Natural killer cell (primary cell): ENCODE measurements around the gene FGB. TPM values are rescaled to one million over a fixed set of nuclear protein-coding genes. Genes with fewer than 3 reads are reported as not detected.

ENCODE experiments used
- ATAC-seq, 3 donors: fragments of 150-1000 bp in 2 of 3; fragments of 200-7000 bp in 1 of 3; cut with Tn5 transposase; 1 replicate in 1 of 3; 2 replicates in 2 of 3; pipeline ENCODE4 v1.10.0; 2021; ENCODE audit warnings: mild to moderate bottlenecking in 2 of 3, moderate library complexity in 2 of 3
- DNase-seq, 2 donors: peaks; one replicate each; pipeline versions ENCODE4 v3.0.0 to v3.0.0-alpha.2; 2013 to 2021; ENCODE audit warnings: mixed read lengths in 1 of 2
- H3K27ac ChIP-seq: one replicate; pipeline ENCODE4 v1.5.1; 2013; ENCODE audit warnings: mild to moderate bottlenecking, low read length
- H3K27me3 ChIP-seq: one replicate; pipeline ENCODE4 v1.6.1; 2013; ENCODE audit warnings: low read length; ENCODE audit not compliant: control insufficient read depth, insufficient read depth
- H3K36me3 ChIP-seq: one replicate; pipeline ENCODE4 v1.6.1; 2013; ENCODE audit warnings: low read length; ENCODE audit not compliant: control insufficient read depth, insufficient read depth
- H3K4me1 ChIP-seq: one replicate; pipeline ENCODE4 v1.6.1; 2013; ENCODE audit warnings: low read length; ENCODE audit not compliant: control insufficient read depth, insufficient read depth
- H3K4me3 ChIP-seq: one replicate; pipeline ENCODE4 v1.5.1; 2013; ENCODE audit warnings: low read length
- H3K9me3 ChIP-seq: one replicate; pipeline ENCODE4 v1.6.1; 2013; ENCODE audit warnings: low read length; ENCODE audit not compliant: control insufficient read depth, insufficient read depth
- H3K27ac Mint-ChIP-seq, 2 donors: one replicate each; pipeline ENCODE4 v1.8.0; 2022; ENCODE audit warnings: mild to moderate bottlenecking in 2 of 2, mixed read lengths in 2 of 2, moderate library complexity in 1 of 2
- H3K27me3 Mint-ChIP-seq, 2 donors: one replicate each; pipeline ENCODE4 v1.8.0; 2022; ENCODE audit warnings: low read depth in 2 of 2, mixed read lengths in 2 of 2
- H3K36me3 Mint-ChIP-seq: one replicate; pipeline ENCODE4 v1.8.0; 2022; ENCODE audit warnings: mixed read lengths
- H3K4me1 Mint-ChIP-seq, 2 donors: one replicate each; pipeline ENCODE4 v1.8.0; 2022; ENCODE audit warnings: mixed read lengths in 2 of 2
- H3K4me3 Mint-ChIP-seq: one replicate; pipeline ENCODE4 v1.8.0; 2022; ENCODE audit warnings: mild to moderate bottlenecking, moderate library complexity, mixed read lengths
- H3K9me3 Mint-ChIP-seq, 2 donors: one replicate each; pipeline ENCODE4 v1.8.0; 2022; ENCODE audit warnings: mixed read lengths in 2 of 2
- WGBS: methylation state at CpG from one replicate; pipeline ENCODE4 v1.1.7; 2013; ENCODE audit warnings: missing lambda C conversion rate; ENCODE audit not compliant: insufficient coverage; 5-methylcytosine and 5-hydroxymethylcytosine counted together
- intact Hi-C: fragments of 100-400 bp; cut with micrococcal nuclease; formaldehyde crosslinking; loops from one replicate; pipeline ENCODE4 v1.14.2; 2022
- total RNA-seq, 4 donors: library from RNA; stranded (reverse); fragments of 120-200 nt in 1 of 4; gene quantifications; one replicate each; pipeline versions ENCODE4 v1.2.3 to v1.2.4, GENCODE V29; 2013 to 2022
- TF ChIP-seq, protein P1 (sequence below): fragments of 200-600 bp; IDR thresholded peaks from one replicate; pipeline ENCODE4 v1.8.0; 2022; ENCODE audit warnings: antibody characterized with exemption

The FGB gene
- total RNA-seq, 3 donors from 2014 or later (not counting 1 experiment from before 2014, with no cell fraction given), result not detected

DNA sequence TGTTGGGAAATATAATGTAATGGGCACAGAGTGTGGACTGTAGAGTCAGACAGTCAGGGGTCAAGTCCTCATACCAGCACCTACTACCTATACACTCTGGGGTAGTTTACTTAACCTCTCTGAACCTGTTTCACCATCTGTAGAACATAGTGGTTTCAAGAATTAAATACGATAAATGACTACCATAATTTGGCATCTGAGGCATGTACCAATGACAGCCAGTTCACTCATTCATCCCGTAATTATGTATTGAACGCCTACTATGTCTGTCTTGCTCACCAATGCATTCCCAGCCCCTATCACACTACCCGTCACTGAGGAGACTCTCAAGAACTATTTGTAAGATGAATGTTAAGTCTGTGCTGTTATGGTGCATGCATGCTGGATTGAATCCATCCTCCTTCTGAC, 2.0 kb upstream of the FGB start:
- H3K4me3 Mint-ChIP-seq, result no peak overlapping the region
- no peak for DNase-seq
- H3K4me1 ChIP-seq, result no peaks in the 10 kb centered on the region
- WGBS, result 89% methylated on average over 3 of the region's 4 CpGs
- no peaks in the 10 kb centered on the region for H3K36me3 Mint-ChIP-seq
- H3K36me3 ChIP-seq, result no peaks in the 10 kb centered on the region
- intact Hi-C loops, result no loop called here
- no peaks in the 10 kb centered on the region for H3K4me1 Mint-ChIP-seq
- peaks cover 3 to 17% of the 10 kb centered on the region in 2 donors for H3K27me3 Mint-ChIP-seq
- no peak overlapping the region for H3K4me3 ChIP-seq
- H3K27ac Mint-ChIP-seq, result no peak overlapping the region
- no peaks in the 10 kb centered on the region for H3K9me3 ChIP-seq
- ATAC-seq, result no peak
- peaks cover 2% of the 10 kb centered on the region for H3K27me3 ChIP-seq
- no peak overlapping the region for H3K27ac ChIP-seq
- TF ChIP-seq, protein P1, sequence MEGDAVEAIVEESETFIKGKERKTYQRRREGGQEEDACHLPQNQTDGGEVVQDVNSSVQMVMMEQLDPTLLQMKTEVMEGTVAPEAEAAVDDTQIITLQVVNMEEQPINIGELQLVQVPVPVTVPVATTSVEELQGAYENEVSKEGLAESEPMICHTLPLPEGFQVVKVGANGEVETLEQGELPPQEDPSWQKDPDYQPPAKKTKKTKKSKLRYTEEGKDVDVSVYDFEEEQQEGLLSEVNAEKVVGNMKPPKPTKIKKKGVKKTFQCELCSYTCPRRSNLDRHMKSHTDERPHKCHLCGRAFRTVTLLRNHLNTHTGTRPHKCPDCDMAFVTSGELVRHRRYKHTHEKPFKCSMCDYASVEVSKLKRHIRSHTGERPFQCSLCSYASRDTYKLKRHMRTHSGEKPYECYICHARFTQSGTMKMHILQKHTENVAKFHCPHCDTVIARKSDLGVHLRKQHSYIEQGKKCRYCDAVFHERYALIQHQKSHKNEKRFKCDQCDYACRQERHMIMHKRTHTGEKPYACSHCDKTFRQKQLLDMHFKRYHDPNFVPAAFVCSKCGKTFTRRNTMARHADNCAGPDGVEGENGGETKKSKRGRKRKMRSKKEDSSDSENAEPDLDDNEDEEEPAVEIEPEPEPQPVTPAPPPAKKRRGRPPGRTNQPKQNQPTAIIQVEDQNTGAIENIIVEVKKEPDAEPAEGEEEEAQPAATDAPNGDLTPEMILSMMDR, result no peak
- no peaks in the 10 kb centered on the region for H3K9me3 Mint-ChIP-seq

DNA sequence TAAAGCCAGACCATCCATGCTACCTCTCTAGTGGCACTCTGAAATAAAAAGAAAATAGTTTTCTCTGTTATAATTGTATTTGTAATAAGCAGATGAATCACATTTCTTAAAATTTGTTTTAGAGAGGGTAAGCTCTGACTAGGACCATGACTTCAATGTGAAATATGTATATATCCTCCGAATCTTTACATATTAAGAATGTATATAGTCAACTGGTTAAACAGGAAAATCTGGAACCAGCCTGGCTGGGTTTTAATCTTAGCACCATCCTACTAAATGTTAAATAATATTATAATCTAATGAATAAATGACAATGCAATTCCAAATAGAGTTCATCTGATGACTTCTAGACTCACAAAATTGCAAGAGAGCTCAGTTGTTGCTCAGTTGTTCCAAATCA, 1.5 kb downstream of the FGB start:
- H3K27ac Mint-ChIP-seq, result no peak overlapping the region
- H3K4me3 ChIP-seq, result no peak overlapping the region
- TF ChIP-seq, protein P1, result no peak
- H3K4me1 ChIP-seq, result no peaks in the 10 kb centered on the region
- peaks cover 2% of the 10 kb centered on the region for H3K27me3 ChIP-seq
- H3K4me1 Mint-ChIP-seq, result no peaks in the 10 kb centered on the region
- H3K27ac ChIP-seq, result no peak overlapping the region
- no peak overlapping the region for H3K4me3 Mint-ChIP-seq
- intact Hi-C loops, result no loop called here
- peaks cover 0 to 14% of the 10 kb centered on the region in 2 donors for H3K27me3 Mint-ChIP-seq
- H3K36me3 Mint-ChIP-seq, result no peaks in the 10 kb centered on the region
- H3K9me3 Mint-ChIP-seq, result no peaks in the 10 kb centered on the region
- ATAC-seq (no peak), DNase-seq (no peak)
- no peaks in the 10 kb centered on the region for H3K9me3 ChIP-seq
- no peaks in the 10 kb centered on the region for H3K36me3 ChIP-seq
- WGBS, result no CpG with 5 or more reads among the region's 1 CpG

- Mint-ChIP-seq H3K4me3 (no peak overlapping the region), H3K27ac (no peak overlapping the region), H3K4me1 (no peaks in the 10 kb centered on the region), H3K9me3 (no peaks in the 10 kb centered on the region), H3K27me3 (peaks cover 0 to under 1% of the 10 kb centered on the region in 2 donors), H3K36me3 (no peaks in the 10 kb centered on the region)
- Histone ChIP-seq H3K36me3 (no peaks in the 10 kb centered on the region), H3K9me3 (no peaks in the 10 kb centered on the region), H3K27ac (no peak overlapping the region), H3K4me3 (no peak overlapping the region), H3K4me1 (no peaks in the 10 kb centered on the region), H3K27me3 (peaks cover 2% of the 10 kb centered on the region)
- 92% methylated on average over 6 of the region's 6 CpGs for WGBS
- TF ChIP-seq, protein P1, result no peak
- DNase-seq, result no peak
- intact Hi-C loops, result no loop called here
- no peak for ATAC-seq
Measured at GRCh38 chr4:154565704-154566103, 2.9 kb downstream of the FGB start.

- Mint-ChIP-seq H3K4me1 (no peaks in the 10 kb centered on the region), H3K4me3 (no peak overlapping the region), H3K36me3 (no peaks in the 10 kb centered on the region), H3K9me3 (no peaks in the 10 kb centered on the region), H3K27ac (no peak overlapping the region), H3K27me3 (peaks cover 3% of the 10 kb centered on the region in 2 donors)
- ATAC-seq (no peak), DNase-seq (no peak)
- Histone ChIP-seq H3K4me3 (no peak overlapping the region), H3K27ac (no peak overlapping the region), H3K9me3 (no peaks in the 10 kb centered on the region), H3K27me3 (peaks cover 2% of the 10 kb centered on the region), H3K4me1 (no peaks in the 10 kb centered on the region), H3K36me3 (no peaks in the 10 kb centered on the region)
- intact Hi-C loops, result no loop called here
- TF ChIP-seq, protein P1, result no peak
- 73% methylated on average over 5 of the region's 5 CpGs for WGBS
Measured at GRCh38 chr4:154566639-154567204, 3.9 kb downstream of the FGB start.
